Transverse colon (tissue), 4 donors: ENCODE measurements around the gene ANXA5.

Experiments used
- CTCF ChIP-seq, 5 experiments: fragments of 200-600 bp in 3 of 5; fragments of 450-650 bp in 2 of 5; sonication (generic) in 3 of 5; IDR thresholded peaks; 1 replicate in 2 of 5; 2 replicates in 3 of 5; pipeline ENCODE4 v1.5.1; 2016 to 2017; ENCODE audit warnings: antibody characterized with exemption in 5 of 5, inconsistent platforms in 3 of 5, mild to moderate bottlenecking in 2 of 5, moderate library complexity in 1 of 5
- POLR2A ChIP-seq: fragments of 450-650 bp; IDR thresholded peaks from one replicate; pipeline ENCODE4 v1.6.1; 2016; ENCODE audit warnings: antibody characterized with exemption, mild to moderate bottlenecking, moderate library complexity
- POLR2AphosphoS5 ChIP-seq, 3 donors: sonication (generic); formaldehyde crosslinking; IDR thresholded peaks; one replicate each; pipeline ENCODE4 v1.6.1; 2016; ENCODE audit warnings: antibody characterized with exemption in 3 of 3

GRCh38 chr4:121669163-121669550 is 27.6 kb downstream of the ANXA5 start:
- TF ChIP-seq POLR2AphosphoS5 (IDR thresholded peaks at IDR 0.05): no peak
- TF ChIP-seq CTCF (IDR thresholded peaks at IDR 0.05): no peak
- no peak for TF ChIP-seq POLR2A
